Measurements from ENCODE around the gene DAP3. TPM values are rescaled to one million over a fixed set of nuclear protein-coding genes. Genes with fewer than 3 reads are reported as not detected.

Gene DAP3
- total and polyA plus RNA-seq, 2 of the 8 experiments (the other 6 are each of a cell fraction or from before 2014, with no cell fraction given), result 66.3 to 87.1 TPM

DNA sequence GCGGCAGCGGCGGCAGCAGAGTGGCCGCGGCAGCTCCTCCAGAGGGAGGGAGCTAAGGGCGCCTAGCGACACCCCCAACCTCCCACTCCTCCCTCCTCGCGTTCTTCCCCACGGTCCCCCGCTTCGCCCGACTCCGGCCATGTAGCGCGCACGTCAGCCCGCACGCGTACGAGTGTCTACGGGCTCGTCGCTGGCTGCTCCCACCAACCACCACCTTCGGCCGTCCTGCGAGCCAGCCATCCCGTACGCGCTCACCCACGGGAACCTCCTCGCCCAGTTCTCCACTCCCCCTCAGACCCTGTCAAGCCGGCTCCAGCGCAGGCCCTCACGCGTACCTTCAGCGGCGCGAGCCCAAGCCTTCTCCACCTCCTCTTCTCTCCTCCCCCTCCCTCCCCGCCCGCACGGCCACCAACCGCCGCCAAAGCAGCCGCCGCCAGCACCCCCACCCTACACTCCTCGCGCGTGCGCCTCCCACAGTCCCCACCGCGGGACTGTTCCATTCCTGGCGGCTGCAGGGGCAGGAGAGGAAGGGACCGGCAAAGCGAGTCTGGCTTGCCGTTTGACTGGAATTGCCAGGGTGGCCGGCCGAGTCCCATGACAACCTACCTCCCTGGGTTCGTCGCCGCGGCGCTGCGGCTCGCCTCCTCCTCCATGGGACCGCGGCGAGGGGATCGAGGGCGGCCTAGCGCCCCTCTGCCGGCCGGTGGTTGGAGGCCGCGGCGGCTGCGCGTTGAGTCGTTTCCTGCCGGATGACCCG, 389 bp upstream of the DAP3 start, which contains the start of gene YY1AP1:
Gene YY1AP1 (minus strand): TSS at position 451 of the 757 bp plus-strand sequence. CDS start 8,338 bp downstream, outside the sequence.
- ChIA-PET POLR2A (ENCODE audit: partially characterized antibody) (interaction anchor here (0.7 kb wide), 1 partner anchor 65 kb away, joined by 3 read pairs; no protein-coding TSS in a partner anchor), CTCF (ENCODE audit: partially characterized antibody) (no interaction called here)
- Histone ChIP-seq H2AFZ (ENCODE audit: low read length) (peak within 1 kb of the TSS; percentile 92; the same call in 1 of the 2 replicates), H4K20me1 (replicated peaks in 1 of 2; ENCODE audit: control insufficient read depth in 1 of 2, insufficient read depth in 2 of 2, low read length in 2 of 2) (peaks cover 0 to 1% of the 10 kb centered on the region in 2 experiments), H4K5ac (ENCODE audit: insufficient read length, low read depth, low read length) (peak within 1 kb of the TSS; percentile 99), H3K79me1 (ENCODE audit: low read depth, low read length) (peaks cover 5% of the 10 kb centered on the region), H4K91ac (replicated peaks; ENCODE audit: insufficient read length, low read length) (peak within 1 kb of the TSS; percentile 98), H2BK120ac (replicated peaks; ENCODE audit: low read depth, low read length) (peak within 1 kb of the TSS; percentile 99), H3K4me2 (ENCODE audit: insufficient read depth in 1 of 2, low read depth in 2 of 2, low read length in 2 of 2) (peak within 1 kb of the TSS; percentile 77 to 80), H3K9ac (replicated peaks in 1 of 4; ENCODE audit: extremely low read depth in 1 of 4, low read depth in 3 of 4, low read length in 3 of 4) (peak within 1 kb of the TSS; percentile 86 to 98 (median 94)), H2BK12ac (ENCODE audit: low read depth, low read length) (peak within 1 kb of the TSS; percentile 87; the same call in 1 of the 2 replicates), H3K18ac (ENCODE audit: extremely low read depth, low read length) (peak within 1 kb of the TSS; percentile 97), H2BK15ac (ENCODE audit: low read length) (peak within 1 kb of the TSS; percentile 95; the same call in 1 of the 2 replicates), H3K9me3 (ENCODE audit: insufficient read depth in 2 of 2, low read depth in 1 of 2, low read length in 1 of 2) (peaks cover 3% of the 10 kb centered on the region in 2 experiments; a peak in 3 of 4 replicates), H3K27ac (ENCODE audit: low read depth, low read length) (peak within 1 kb of the TSS; percentile 99), H3K27me3 (replicated peaks in 1 of 4; ENCODE audit: control insufficient read depth in 3 of 4, extremely low read depth in 1 of 4, insufficient read depth in 3 of 4, low read length in 3 of 4) (no peaks in the 10 kb centered on the region), H3K23ac (ENCODE audit: insufficient read length) (no peak within 1 kb of the TSS), H3K4ac (replicated peaks; ENCODE audit: insufficient read length, low read depth, low read length) (peak within 1 kb of the TSS; percentile 97), H2BK20ac (ENCODE audit: low read length) (peak within 1 kb of the TSS; percentile 48; the same call in 1 of the 2 replicates), H2BK5ac (ENCODE audit: low read depth, low read length) (peak within 1 kb of the TSS; percentile 100), H3K4me3 (ENCODE audit: extremely low read depth in 1 of 4, insufficient read depth in 2 of 4, low read depth in 3 of 4, low read length in 4 of 4) (peak within 1 kb of the TSS; percentile 85 to 97 (median 93)), H3K79me2 (ENCODE audit: control insufficient read depth in 1 of 2, insufficient read depth in 2 of 2, low read length in 2 of 2) (peaks cover 5 to 83% of the 10 kb centered on the region in 2 experiments), H4K8ac (ENCODE audit: extremely low read depth, insufficient read depth, low read length) (peak within 1 kb of the TSS; percentile 93), H3K56ac (replicated peaks; ENCODE audit: insufficient read length, low read depth, low read length) (peak within 1 kb of the TSS; percentile 73), H2AK5ac (ENCODE audit: low read depth, low read length) (no peak within 1 kb of the TSS; the same call in 1 of the 2 replicates), H3K14ac (ENCODE audit: insufficient read length) (no peak within 1 kb of the TSS), H3K23me2 (ENCODE audit: low read depth, low read length) (peaks cover 4% of the 10 kb centered on the region; the same call in 1 of the 2 replicates), H3K4me1 (replicated peaks in 1 of 4; ENCODE audit: control insufficient read depth in 3 of 4, insufficient read depth in 4 of 4, low read length in 3 of 4) (peaks cover 0 to 3% (median 1%) of the 10 kb centered on the region in 4 experiments; a peak in 2 of 7 replicates), H3K36me3 (ENCODE audit: control insufficient read depth in 2 of 4, insufficient read depth in 4 of 4, low read length in 3 of 4) (peaks cover 0 to 27% (median 8%) of the 10 kb centered on the region in 4 experiments; a peak in 3 of 8 replicates)
- DNase-seq (ENCODE audit: low read depth in 1 of 2, low spot score in 2 of 2), result peak; percentile 7 to 92
- FAIRE-seq, result no peak
- 0% methylated on average over 36 of the region's 81 CpGs; no CpG with 5 or more reads in 1 of the 2 experiments for WGBS, 2 experiments (ENCODE audit: extremely low coverage in 1 of 2, insufficient coverage in 1 of 2, insufficient read length in 1 of 2, insufficient replicate concordance in 2 of 2, low coverage in 1 of 2, low lambda C conversion rate in 2 of 2, missing lambda C conversion rate in 1 of 2)
- TF ChIP-seq NRF1 (IDR thresholded peaks at IDR 0.05; ENCODE audit: low read depth, low read length) (peak; percentile 28; the same call in 1 of the 2 replicates), POLR2A (IDR thresholded peaks at IDR 0.05; ENCODE audit: control extremely low read depth in 1 of 2, low read depth in 2 of 2, low read length in 2 of 2) (no peak), MAFK (IDR thresholded peaks at IDR 0.05; ENCODE audit: low read depth, low read length) (no peak), HDAC6 (IDR thresholded peaks at IDR 0.05; ENCODE audit: low read depth, low read length) (no peak), PHF8 (conservative IDR thresholded peaks at IDR 0.05; ENCODE audit: low read depth, low read length) (peak; percentile 54), RAD21 (IDR thresholded peaks at IDR 0.05 in 1 of 2, conservative IDR thresholded peaks at IDR 0.05 in 1 of 2; ENCODE audit: low read depth in 2 of 2, low read length in 2 of 2) (no peak), POLR2AphosphoS5 (IDR thresholded peaks at IDR 0.05; ENCODE audit: low read depth, low read length) (no peak; the same call in 1 of the 2 replicates), RXRA (IDR thresholded peaks at IDR 0.05; ENCODE audit: insufficient read depth, low read depth, low read length) (no peak)
- TF ChIP-seq, protein P1, sequence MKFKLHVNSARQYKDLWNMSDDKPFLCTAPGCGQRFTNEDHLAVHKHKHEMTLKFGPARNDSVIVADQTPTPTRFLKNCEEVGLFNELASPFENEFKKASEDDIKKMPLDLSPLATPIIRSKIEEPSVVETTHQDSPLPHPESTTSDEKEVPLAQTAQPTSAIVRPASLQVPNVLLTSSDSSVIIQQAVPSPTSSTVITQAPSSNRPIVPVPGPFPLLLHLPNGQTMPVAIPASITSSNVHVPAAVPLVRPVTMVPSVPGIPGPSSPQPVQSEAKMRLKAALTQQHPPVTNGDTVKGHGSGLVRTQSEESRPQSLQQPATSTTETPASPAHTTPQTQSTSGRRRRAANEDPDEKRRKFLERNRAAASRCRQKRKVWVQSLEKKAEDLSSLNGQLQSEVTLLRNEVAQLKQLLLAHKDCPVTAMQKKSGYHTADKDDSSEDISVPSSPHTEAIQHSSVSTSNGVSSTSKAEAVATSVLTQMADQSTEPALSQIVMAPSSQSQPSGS (IDR thresholded peaks at IDR 0.05; ENCODE audit: low read length), result no peak
